CD4-positive, alpha-beta memory T cell (primary cell): ENCODE data around the gene ZNF732. TPM values are rescaled to one million over a fixed set of nuclear protein-coding genes. Genes with fewer than 3 reads are reported as not detected.
"Not testable (repeated sequence)": the region's sequence is repeated elsewhere in the genome, so short reads cannot be mapped to it uniquely, and the experiment has no call there.

Experiments
- CTCF ChIA-PET: fragments of 350-600 bp; sonication (Branson Sonifier 250); formaldehyde crosslinking; loops from one replicate; lab custom pipeline; 2021; ENCODE audit warnings: inconsistent platforms; ENCODE audit not compliant: partially characterized antibody; lab: Charles Lee
- POLR2A ChIA-PET: fragments of 350-600 bp; sonication (Branson Sonifier 250); formaldehyde crosslinking; loops from one replicate; lab custom pipeline; 2021; ENCODE audit not compliant: partially characterized antibody; lab: Charles Lee
- DNase-seq, 5 donors: peaks; one replicate each; pipeline versions ENCODE4 v3.0.0 to v3.0.0-alpha.2; 2020 to 2022; ENCODE audit warnings: mixed read lengths in 1 of 5
- H3K27ac ChIP-seq: one replicate; pipeline ENCODE4 v1.7.0; 2013; ENCODE audit warnings: low read depth, low read length
- H3K27me3 ChIP-seq: 2 replicates; pipeline ENCODE4 v1.7.0; 2013; ENCODE audit warnings: mild to moderate bottlenecking, low read length, moderate library complexity; ENCODE audit not compliant: insufficient read depth
- H3K36me3 ChIP-seq: 2 replicates; pipeline ENCODE4 v1.7.0; 2013; ENCODE audit warnings: mild to moderate bottlenecking, low read length, moderate library complexity; ENCODE audit not compliant: insufficient read depth
- H3K4me1 ChIP-seq: 2 replicates; pipeline ENCODE4 v1.7.0; 2013; ENCODE audit warnings: mild to moderate bottlenecking, low read length, moderate library complexity; ENCODE audit not compliant: insufficient read depth
- H3K4me3 ChIP-seq, 2 donors: one replicate each; pipeline ENCODE4 v1.7.0; 2013; ENCODE audit warnings: low read length in 2 of 2, mild to moderate bottlenecking in 1 of 2
- H3K9me3 ChIP-seq, 2 donors: one replicate each; pipeline ENCODE4 v1.7.0; 2013; ENCODE audit warnings: low read length in 2 of 2, control low read depth in 1 of 2; ENCODE audit not compliant: control insufficient read depth in 1 of 2
- H3K27ac Mint-ChIP-seq, 7 donors: one replicate each; pipeline ENCODE4 v1.8.0; 2020 to 2021; ENCODE audit warnings: mixed read lengths in 7 of 7, mild to moderate bottlenecking in 6 of 7, inconsistent platforms in 3 of 7, moderate library complexity in 3 of 7
- H3K27me3 Mint-ChIP-seq, 2 donors: one replicate each; pipeline ENCODE4 v1.8.0; 2020 to 2021; ENCODE audit warnings: mixed read lengths in 2 of 2
- H3K36me3 Mint-ChIP-seq, 2 donors: one replicate each; pipeline ENCODE4 v1.8.0; 2020 to 2021; ENCODE audit warnings: mixed read lengths in 2 of 2, inconsistent platforms in 1 of 2, mild to moderate bottlenecking in 1 of 2
- H3K4me1 Mint-ChIP-seq, 4 donors: one replicate each; pipeline ENCODE4 v1.8.0; 2020 to 2021; ENCODE audit warnings: mixed read lengths in 4 of 4, mild to moderate bottlenecking in 1 of 4
- H3K4me3 Mint-ChIP-seq, 8 donors: one replicate each; pipeline ENCODE4 v1.8.0; 2020 to 2021; ENCODE audit warnings: mixed read lengths in 8 of 8, mild to moderate bottlenecking in 7 of 8, moderate library complexity in 6 of 8, inconsistent platforms in 3 of 8
- H3K9me3 Mint-ChIP-seq, 8 donors: one replicate each; pipeline ENCODE4 v1.8.0; 2020 to 2021; ENCODE audit warnings: mixed read lengths in 8 of 8, mild to moderate bottlenecking in 5 of 8, inconsistent platforms in 3 of 8, moderate library complexity in 1 of 8
- intact Hi-C: fragments of 100-400 bp; cut with micrococcal nuclease; formaldehyde crosslinking; loops from one replicate; pipeline ENCODE4 v1.15.1; 2023
- polyA plus RNA-seq, 2 donors: library from polyadenylated mRNA; unstranded; fragments of 300-500 nt; fragmentation: Illumina TruSeq; gene quantifications; one replicate each; pipeline ENCODE4 v1.2.3, GENCODE V29; 2021
- total RNA-seq, 2 experiments: library from RNA; stranded (reverse); gene quantifications; one replicate each; pipeline ENCODE4 v1.2.3, GENCODE V29; 2021

ZNF732 gene
- total and polyA plus RNA-seq, 4 experiments from 2014 or later = not detected

GRCh38 chr4:336099-336892, 31.0 kb upstream of the ZNF732 start:
- CTCF ChIA-PET = no interaction called here
- Mint-ChIP-seq H3K27me3 (peaks cover 0 to 3% of the 10 kb centered on the region in 2 donors), H3K4me3 (peak overlapping the region; percentile 76 to 100 (median 98)), H3K36me3 (peaks cover 28 to 39% of the 10 kb centered on the region in 2 donors), H3K9me3 (peaks cover 0 to 50% (median 29%) of the 10 kb centered on the region in 8 donors), H3K27ac (peak overlapping the region in 5 of 7 donors; percentile 57 to 90 (median 70)), H3K4me1 (peaks cover 19 to 51% (median 34%) of the 10 kb centered on the region in 4 donors)
- Histone ChIP-seq H3K9me3 (peaks cover 0 to 15% of the 10 kb centered on the region in 2 donors), H3K4me1 (peaks cover 15% of the 10 kb centered on the region), H3K27me3 (no peaks in the 10 kb centered on the region), H3K27ac (peak overlapping the region; percentile 78), H3K36me3 (no peaks in the 10 kb centered on the region), H3K4me3 (peak overlapping the region; percentile 68 to 99)
- POLR2A ChIA-PET = interaction anchor here (0.6 to 3.2 kb wide), 5 partner anchors 8 to 326 kb away, joined by 3 to 33 read pairs (median 4); partner anchors contain the start of genes PIGG, ZNF718 and ZNF721
- peak in 1 of 5 donors; percentile 1 for DNase-seq
- intact Hi-C loops = loop anchor here (5.0 kb wide), 2 partner anchors 214 to 336 kb away; partner anchors contain the start of genes ATP5ME, MYL5 and ZNF718

GRCh38 chr4:335515-335914, 30.2 kb upstream of the ZNF732 start:
- peaks cover 0 to 12% of the 10 kb centered on the region in 2 donors for H3K9me3 ChIP-seq
- POLR2A ChIA-PET = no interaction called here
- no peaks in the 10 kb centered on the region for H3K36me3 ChIP-seq
- Mint-ChIP-seq H3K27me3 (peaks cover 0 to 3% of the 10 kb centered on the region in 2 donors), H3K4me3 (peak overlapping the region; percentile 76 to 85 (median 78)), H3K27ac (peak overlapping the region in 4 of 7 donors; percentile 15 to 90 (median 65)), H3K9me3 (peaks cover 0 to 43% (median 24%) of the 10 kb centered on the region in 8 donors), H3K36me3 (peaks cover 22 to 34% of the 10 kb centered on the region in 2 donors), H3K4me1 (peaks cover 17 to 48% (median 33%) of the 10 kb centered on the region in 4 donors)
- H3K4me1 ChIP-seq = peaks cover 15% of the 10 kb centered on the region
- no peak overlapping the region for H3K4me3 ChIP-seq
- CTCF ChIA-PET = no interaction called here
- no peak for DNase-seq
- intact Hi-C loops = loop anchor here (5.0 kb wide), 2 partner anchors 213 to 337 kb away; partner anchors contain the start of genes ATP5ME, MYL5 and ZNF718
- no peak overlapping the region for H3K27ac ChIP-seq
- no peaks in the 10 kb centered on the region for H3K27me3 ChIP-seq

GRCh38 chr4:328729-329128, 23.5 kb upstream of the ZNF732 start:
- Histone ChIP-seq H3K27ac (no peak overlapping the region), H3K9me3 (peaks cover 0 to 14% of the 10 kb centered on the region in 2 donors), H3K4me3 (no peak overlapping the region), H3K27me3 (no peaks in the 10 kb centered on the region), H3K4me1 (no peaks in the 10 kb centered on the region), H3K36me3 (no peaks in the 10 kb centered on the region)
- H3K36me3 Mint-ChIP-seq = peaks cover 3 to 6% of the 10 kb centered on the region in 2 donors
- ChIA-PET CTCF (no interaction called here), POLR2A (interaction anchor here (0.7 kb wide), 1 partner anchor 8 kb away, joined by 4 read pairs; no protein-coding TSS in a partner anchor)
- DNase-seq = no peak
- H3K4me1 Mint-ChIP-seq = no peaks in the 10 kb centered on the region
- peaks cover 0 to 54% (median 31%) of the 10 kb centered on the region in 8 donors for H3K9me3 Mint-ChIP-seq
- H3K27me3 Mint-ChIP-seq = no peaks in the 10 kb centered on the region
- intact Hi-C loops = no loop called here
- H3K27ac Mint-ChIP-seq = no peak overlapping the region
- H3K4me3 Mint-ChIP-seq = no peak overlapping the region

- intact Hi-C loops = no loop called here
- no peak overlapping the region for H3K27ac ChIP-seq
- H3K27ac Mint-ChIP-seq = no peak overlapping the region
- no peaks in the 10 kb centered on the region for H3K9me3 ChIP-seq
- H3K4me3 Mint-ChIP-seq = no peak overlapping the region
- H3K4me1 Mint-ChIP-seq = no peaks in the 10 kb centered on the region
- H3K36me3 ChIP-seq = no peaks in the 10 kb centered on the region
- peaks cover 0 to 88% (median 61%) of the 10 kb centered on the region in 8 donors for H3K9me3 Mint-ChIP-seq
- ChIA-PET POLR2A (no interaction called here), CTCF (no interaction called here)
- peaks cover 5 to 15% of the 10 kb centered on the region in 2 donors for H3K36me3 Mint-ChIP-seq
- H3K4me1 ChIP-seq = no peaks in the 10 kb centered on the region
- peaks cover 0 to 5% of the 10 kb centered on the region in 2 donors for H3K27me3 Mint-ChIP-seq
- no peak overlapping the region for H3K4me3 ChIP-seq
- H3K27me3 ChIP-seq = no peaks in the 10 kb centered on the region
- no peak for DNase-seq
Measured at GRCh38 chr4:314296-314903, 9.1 kb upstream of the ZNF732 start.

GRCh38 chr4:309807-310206, 4.5 kb upstream of the ZNF732 start:
- peaks cover 0 to 81% (median 61%) of the 10 kb centered on the region in 8 donors for H3K9me3 Mint-ChIP-seq
- peaks cover 0 to 9% of the 10 kb centered on the region in 2 donors for H3K9me3 ChIP-seq
- no peak for DNase-seq
- H3K27ac ChIP-seq = no peak overlapping the region
- H3K4me3 Mint-ChIP-seq = no peak overlapping the region
- no peaks in the 10 kb centered on the region for H3K36me3 ChIP-seq
- ChIA-PET POLR2A (no interaction called here), CTCF (no interaction called here)
- H3K4me1 Mint-ChIP-seq = peaks cover 3 to 13% (median 11%) of the 10 kb centered on the region in 4 donors
- no peak overlapping the region for H3K27ac Mint-ChIP-seq
- peaks cover 8% of the 10 kb centered on the region in 2 donors for H3K36me3 Mint-ChIP-seq
- no peak overlapping the region for H3K4me3 ChIP-seq
- H3K27me3 ChIP-seq = no peaks in the 10 kb centered on the region
- intact Hi-C loops = no loop called here
- peaks cover 0 to 3% of the 10 kb centered on the region in 2 donors for H3K27me3 Mint-ChIP-seq
- peaks cover 10% of the 10 kb centered on the region for H3K4me1 ChIP-seq

- ChIA-PET CTCF (no interaction called here), POLR2A (no interaction called here)
- peaks cover 11 to 14% of the 10 kb centered on the region in 2 donors for H3K36me3 Mint-ChIP-seq
- peaks cover 14% of the 10 kb centered on the region in 2 donors for H3K27me3 Mint-ChIP-seq
- H3K9me3 Mint-ChIP-seq = peaks cover 4 to 85% (median 67%) of the 10 kb centered on the region in 8 donors
- DNase-seq = no peak
- H3K27ac ChIP-seq = no peak overlapping the region
- no peaks in the 10 kb centered on the region for H3K27me3 ChIP-seq
- H3K4me3 Mint-ChIP-seq = peak overlapping the region in 3 of 8 donors; percentile 10 to 44 (median 25)
- no peak overlapping the region for H3K4me3 ChIP-seq
- H3K4me1 Mint-ChIP-seq = peaks cover 3 to 13% (median 12%) of the 10 kb centered on the region in 4 donors
- peak overlapping the region in 1 of 7 donors; percentile 52 for H3K27ac Mint-ChIP-seq
- H3K36me3 ChIP-seq = no peaks in the 10 kb centered on the region
- H3K9me3 ChIP-seq = peaks cover 0 to 9% of the 10 kb centered on the region in 2 donors
- intact Hi-C loops = no loop called here
- peaks cover 10% of the 10 kb centered on the region for H3K4me1 ChIP-seq
Measured at GRCh38 chr4:306551-306961, 1.3 kb upstream of the ZNF732 start.

GRCh38 chr4:304516-304915, 758 bp downstream of the ZNF732 start:
- H3K9me3 ChIP-seq, H3K4me3 ChIP-seq, H3K27me3 ChIP-seq, H3K36me3 ChIP-seq, H3K4me3 Mint-ChIP-seq, CTCF ChIA-PET, H3K27ac ChIP-seq, H3K27ac Mint-ChIP-seq, intact Hi-C loops, DNase-seq, POLR2A ChIA-PET: not testable (repeated sequence)
- Mint-ChIP-seq H3K9me3 (peaks cover 4 to 79% (median 62%) of the 10 kb centered on the region in 8 donors), H3K27me3 (peaks cover 11 to 14% of the 10 kb centered on the region in 2 donors), H3K4me1 (peaks cover 3 to 13% (median 12%) of the 10 kb centered on the region in 4 donors), H3K36me3 (peaks cover 10 to 12% of the 10 kb centered on the region in 2 donors)
- peaks cover 10% of the 10 kb centered on the region for H3K4me1 ChIP-seq
